SH-SY5Y (cell line): ENCODE measurements around the gene TSSC4.

Experiments used
- GATA2 ChIP-seq: IDR thresholded peaks from 2 replicates; pipeline ENCODE4 v1.6.1; 2011; ENCODE audit warnings: mild to moderate bottlenecking, low read depth, low read length
- GATA3 ChIP-seq: IDR thresholded peaks from 2 replicates; pipeline ENCODE4 v1.6.1; 2011; ENCODE audit warnings: low read depth, mild to moderate bottlenecking, low read length, moderate library complexity

The TSSC4 gene

GRCh38 chr11:2452321-2453012, 51.9 kb downstream of the TSSC4 start:
- TF ChIP-seq GATA3 (no peak), GATA2 (no peak)

- TF ChIP-seq GATA3: no peak
- TF ChIP-seq GATA2: no peak
Observed at GRCh38 chr11:2453436-2453835, 52.9 kb downstream of the TSSC4 start.
